Measurements from ENCODE around the gene ZDHHC16.
A peak's percentile ranks its signal among the peaks of the same experiment; 100 is the strongest.

The ZDHHC16 gene

DNA sequence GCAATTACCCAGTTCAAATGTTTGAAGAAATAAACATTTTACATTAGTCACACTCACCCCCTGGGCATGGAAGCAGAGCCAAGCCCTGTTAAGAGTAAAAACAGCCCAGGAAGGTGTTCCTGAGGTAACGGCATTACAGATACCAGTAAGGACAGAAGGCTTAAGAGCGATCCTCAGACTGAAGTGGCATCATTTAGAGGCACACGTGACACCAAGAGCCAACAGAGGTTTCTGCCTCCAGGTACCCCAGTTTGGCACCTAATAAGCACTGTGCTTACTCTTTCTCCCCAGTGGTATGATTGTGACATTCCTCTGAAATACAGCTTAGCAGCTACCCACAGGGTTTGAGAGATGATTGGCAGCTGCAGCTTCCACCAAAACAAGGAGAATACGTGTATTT lies 35.1 kb downstream of the ZDHHC16 start:
- no peak for DNase-seq

DNA sequence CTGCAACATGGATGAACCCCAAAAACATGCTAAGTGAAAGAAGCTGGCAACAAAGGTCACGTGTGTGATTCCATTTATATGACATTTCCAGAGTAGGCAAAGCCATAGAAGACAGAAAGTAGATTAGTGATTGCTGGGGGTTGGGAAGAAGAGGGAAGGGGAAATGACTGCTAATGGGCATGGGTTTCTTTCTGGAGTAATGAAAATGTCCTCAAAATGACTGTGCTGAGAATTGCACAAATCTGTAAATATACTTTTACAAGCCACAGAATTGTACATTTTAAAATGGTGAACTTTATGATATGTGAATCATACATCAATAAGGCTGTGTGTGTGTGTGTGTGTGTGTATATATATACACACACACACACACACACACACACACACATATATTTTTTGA lies 36.4 kb downstream of the ZDHHC16 start:
- DNase-seq = no peak

DNA sequence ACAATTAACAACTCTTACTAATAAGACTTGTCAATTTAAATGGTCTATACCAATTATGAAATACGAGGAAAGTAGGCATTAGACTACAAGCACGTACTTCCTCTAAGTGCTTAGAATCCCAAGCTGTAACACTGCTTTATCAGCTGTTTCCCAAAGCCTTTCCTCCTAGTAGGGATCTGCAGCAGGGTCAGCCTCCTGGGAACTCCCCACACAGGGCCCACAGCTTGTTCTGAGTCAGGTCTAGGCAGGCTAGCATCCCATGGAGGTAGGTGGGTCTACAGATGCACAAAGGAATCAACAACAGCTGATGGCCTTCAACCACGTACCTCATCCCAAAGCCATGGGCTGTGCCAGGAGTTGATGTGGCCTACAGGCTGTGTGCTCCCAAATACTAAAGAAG lies 37.5 kb downstream of the ZDHHC16 start:
- DNase-seq = no peak

DNA sequence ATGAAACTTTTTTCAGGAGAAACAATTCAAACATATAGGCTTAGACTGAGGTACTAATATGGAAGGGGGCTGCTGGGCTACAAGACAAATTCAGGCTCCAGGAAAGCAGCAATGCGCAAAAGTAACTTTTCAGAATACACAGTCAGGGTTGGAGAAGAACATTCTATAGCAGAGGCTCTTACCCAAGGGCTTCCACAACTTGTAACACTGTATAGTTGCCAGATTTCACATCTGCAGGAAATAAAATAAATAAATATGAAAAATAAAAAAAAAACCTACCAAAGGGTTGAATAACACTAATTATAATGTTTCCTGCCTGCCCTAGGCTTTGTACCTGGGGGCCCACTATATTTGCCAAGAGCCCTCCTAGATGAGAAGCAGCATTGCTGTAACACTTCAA lies 37.9 kb downstream of the ZDHHC16 start:
- no peak for DNase-seq

DNA sequence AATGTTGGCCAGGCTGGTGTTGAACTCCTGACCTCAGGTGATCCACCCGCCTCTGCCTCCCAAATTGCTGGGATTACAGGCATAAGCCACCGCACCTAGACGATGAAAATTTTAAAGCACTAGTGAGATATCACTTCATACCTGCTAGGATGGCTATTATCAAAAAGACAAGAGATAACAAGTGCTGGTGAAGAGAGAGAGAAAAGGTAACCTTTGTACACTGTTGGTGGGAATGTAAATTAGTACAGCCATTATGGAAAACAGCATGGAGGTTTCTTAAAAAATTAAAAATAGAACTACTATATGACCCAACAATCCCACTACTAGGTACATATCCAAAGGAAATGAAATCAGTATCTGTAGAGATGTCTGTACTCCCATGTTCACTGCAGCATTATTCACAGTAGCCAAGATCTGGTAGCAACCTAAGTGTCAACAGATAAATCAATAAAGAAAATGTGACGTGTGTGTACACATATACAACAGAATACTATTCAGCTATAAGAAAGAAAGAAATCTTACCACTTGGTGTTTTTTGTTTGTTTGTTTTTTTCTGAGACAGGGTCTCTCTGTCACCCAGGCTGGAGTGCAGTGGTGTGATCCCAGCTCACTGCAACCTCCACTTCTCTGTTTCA lies 39.8 kb downstream of the ZDHHC16 start:
- no peak for DNase-seq

DNA sequence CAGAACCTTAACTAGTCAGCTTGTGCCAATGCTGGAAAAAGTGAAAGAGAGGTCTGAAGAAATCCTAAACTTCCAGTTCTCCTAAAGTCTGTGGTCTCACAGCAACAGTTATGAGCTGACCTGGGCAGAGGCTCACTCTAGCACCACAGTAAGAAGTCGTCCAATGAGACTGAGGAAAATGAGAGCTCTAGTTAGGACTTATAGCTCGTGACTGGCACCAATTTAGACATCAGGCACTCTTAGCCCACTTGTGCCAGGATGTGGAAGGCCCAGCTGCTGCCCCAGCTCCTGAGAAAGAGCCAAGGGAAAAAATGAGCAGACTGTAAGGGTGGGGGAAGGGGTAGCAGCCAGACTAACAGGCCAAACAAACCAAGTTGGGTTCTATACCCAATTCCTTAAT lies 44.6 kb downstream of the ZDHHC16 start:
- DNase-seq = no peak

DNA sequence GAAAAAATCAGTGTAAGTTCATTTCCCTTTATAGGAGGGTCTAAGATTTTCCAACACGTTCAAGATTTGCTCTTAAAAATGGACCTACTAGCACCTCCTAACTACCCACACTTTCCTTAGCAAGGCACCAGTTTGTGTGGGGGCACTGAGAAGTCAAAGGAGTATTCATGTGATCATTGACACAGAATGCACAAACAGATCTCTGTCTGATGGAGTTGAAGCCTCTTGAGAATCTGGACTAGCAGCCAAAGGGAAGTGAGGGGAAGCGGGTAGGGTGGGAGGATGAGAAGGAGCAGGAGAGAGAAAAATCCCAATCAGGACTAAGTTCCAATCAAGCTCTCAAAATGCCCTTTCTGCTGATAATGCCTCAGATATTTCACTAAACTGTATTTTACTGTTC lies 48.2 kb downstream of the ZDHHC16 start:
- no peak for DNase-seq

DNA sequence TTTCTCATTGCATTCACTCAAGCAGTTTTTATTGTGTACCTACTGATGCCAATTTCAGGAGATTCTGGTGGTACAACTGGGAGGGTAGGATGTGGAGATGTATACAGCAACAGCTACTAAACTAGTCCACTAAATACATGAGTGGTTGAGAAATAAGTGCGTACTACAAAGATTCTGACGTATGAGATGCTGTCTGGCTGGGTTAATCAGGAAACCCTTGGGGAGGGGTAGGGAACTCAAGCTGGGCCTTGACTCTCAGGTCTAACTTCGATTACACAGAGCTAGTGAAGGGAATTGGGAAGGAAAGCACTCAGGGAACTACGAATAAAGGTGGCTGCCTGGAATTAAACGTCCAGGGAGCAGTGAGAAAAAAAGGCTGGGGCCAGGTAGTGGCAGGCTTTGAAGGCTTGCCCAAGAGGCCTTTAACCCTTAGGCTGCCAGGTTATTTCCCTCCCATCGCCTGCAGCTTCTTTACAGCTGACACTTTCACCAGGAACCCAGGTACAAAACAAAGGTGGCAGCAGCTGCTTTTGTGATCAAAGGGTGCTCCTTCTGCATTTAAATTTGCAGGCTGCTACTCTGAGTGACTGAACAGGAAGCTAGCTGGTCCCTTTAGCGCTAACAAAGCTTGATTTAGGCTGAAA lies 49.0 kb downstream of the ZDHHC16 start:
- no peak for DNase-seq

DNA sequence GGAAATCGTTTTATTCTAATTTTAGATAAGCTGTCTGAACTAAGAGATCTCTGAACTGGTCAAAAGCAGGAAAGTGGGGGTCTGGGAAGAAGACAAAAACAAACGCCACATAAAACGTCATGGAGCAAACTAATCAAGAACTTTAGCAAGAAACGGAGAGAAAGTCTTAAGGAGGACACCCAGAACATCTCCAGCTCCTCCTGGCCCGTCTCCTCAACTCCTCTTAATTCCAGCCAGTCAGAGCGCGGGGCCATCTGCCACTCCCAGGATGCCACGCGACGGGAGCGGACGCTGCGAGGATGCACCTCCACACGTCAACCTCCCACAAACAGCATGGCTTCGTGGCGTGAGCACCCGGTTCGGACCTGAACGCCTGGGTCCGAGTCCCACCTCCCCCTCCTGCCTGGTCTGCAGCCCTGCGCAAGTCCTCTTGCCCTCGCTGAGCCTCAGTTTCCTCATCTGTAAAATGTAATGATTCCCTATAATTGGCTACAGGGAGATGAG lies 51.6 kb downstream of the ZDHHC16 start:
- DNase-seq = peak; percentile 88

DNA sequence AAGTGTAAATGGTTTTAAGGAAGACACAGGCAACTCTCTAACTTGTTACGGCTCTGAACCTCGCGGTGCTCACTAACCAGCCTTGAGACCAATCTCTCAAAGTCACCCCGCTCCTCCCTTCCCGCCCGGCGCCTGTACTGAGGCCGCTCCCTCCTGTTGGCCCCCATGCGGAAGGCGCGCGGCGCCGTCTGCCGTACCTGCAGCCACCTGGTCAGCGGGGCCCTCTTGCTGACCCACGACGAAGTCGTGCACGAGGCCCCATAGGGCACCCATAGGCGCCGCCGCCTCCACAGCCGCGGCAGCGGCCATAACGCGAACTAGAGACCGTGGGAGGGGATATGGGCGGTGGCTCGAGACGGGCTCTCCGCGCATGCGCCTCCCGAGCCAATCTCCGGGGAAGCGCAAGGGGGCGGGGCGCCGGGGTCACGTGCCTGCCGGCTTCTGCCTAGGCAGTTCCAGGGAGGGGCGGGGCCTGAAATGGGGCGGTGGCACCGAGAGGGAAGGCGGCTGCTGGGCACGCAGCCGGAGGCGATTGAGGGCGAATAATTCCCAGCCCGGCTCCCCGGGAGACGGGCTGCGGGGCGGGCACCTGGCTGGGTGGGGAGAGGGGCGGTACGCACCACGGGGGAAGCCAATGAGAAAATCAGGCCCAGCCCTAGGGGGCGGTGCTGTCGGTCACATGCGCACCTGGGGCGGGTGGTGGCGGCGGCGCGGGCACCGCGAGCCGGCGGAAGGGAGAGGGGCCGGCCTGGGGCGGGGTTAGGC lies 52.3 kb downstream of the ZDHHC16 start, which contains the start of gene MMS19:
MMS19 (minus strand) TSS at position 347 of the 765 bp plus-strand sequence; CDS start at position 309, 38 bp downstream.
- peak; percentile 100 for DNase-seq

DNA sequence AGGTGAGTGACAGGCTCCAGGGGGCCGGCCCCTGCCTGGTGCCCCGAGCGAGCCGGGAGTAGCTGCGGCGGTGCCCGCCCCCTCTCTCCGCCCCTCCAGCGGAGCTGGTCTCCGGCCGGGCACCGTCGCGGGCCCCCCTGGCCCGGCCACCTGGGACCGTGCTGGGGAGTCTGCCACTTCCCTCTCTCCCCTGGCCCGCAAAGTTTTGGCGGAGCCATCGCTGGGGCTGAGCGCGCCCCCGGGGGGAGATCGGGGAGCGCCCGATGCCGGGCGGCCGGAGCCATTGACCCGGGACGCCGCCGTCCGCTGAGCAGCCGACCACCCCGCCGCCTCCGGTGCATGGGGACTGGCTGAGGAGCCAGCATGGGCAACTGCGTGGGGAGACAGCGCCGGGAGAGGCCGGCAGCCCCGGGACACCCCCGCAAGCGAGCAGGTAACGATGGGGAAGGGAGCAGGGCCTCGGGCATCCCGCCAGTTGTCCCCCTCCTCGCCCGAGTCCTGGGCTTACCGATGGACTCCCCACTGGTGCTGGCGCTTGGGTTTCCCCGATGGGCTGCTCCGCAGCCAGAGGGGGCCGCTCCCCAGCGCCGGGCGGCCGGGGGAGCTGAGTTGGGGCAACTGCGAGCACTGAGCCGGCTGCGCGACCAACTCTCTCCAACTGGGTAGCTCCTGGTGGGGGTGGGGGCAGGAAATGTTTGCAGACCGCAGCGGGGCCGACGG lies 53.0 kb downstream of the ZDHHC16 start, which contains the start of gene UBTD1:
UBTD1 (plus strand) TSS at position 84 of the 720 bp plus-strand sequence; CDS start at position 364, 280 bp downstream.
- no peak for DNase-seq

DNA sequence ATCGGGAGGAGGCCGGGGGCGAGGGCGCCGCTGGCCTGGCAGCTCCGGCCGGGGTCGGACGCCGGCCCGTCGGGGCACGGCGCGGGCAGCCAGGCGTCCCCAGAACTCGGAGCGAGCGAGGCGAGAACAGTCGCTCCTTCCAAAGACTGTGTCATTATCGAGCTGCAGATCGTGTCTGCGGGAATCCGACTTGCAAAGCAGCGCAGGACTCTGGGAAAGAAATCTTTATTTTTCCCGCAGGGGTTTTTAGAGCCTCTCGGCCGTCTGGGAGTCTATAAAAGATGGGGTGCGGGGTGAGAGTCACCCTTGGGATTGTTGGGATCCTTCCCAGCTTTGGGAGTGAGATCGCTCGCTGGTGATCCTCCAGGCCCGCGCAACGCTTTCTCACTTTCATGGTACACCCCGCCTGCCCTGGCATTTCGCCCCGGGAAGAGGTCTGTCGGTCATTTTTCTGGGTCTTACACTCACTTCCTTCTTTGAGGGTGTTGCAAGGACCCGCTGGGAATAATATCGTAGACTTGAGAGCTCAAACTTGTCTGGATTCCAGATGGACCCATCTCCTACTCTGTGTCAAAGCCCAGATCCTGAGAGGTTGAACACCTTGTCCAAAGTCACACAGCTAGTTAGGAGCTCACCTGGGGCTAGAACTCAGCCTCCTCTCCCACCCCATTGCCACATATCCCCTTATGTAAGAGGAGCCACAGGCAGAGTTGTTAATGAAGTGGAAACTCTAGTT lies 53.8 kb downstream of the ZDHHC16 start:
- no peak for DNase-seq

DNA sequence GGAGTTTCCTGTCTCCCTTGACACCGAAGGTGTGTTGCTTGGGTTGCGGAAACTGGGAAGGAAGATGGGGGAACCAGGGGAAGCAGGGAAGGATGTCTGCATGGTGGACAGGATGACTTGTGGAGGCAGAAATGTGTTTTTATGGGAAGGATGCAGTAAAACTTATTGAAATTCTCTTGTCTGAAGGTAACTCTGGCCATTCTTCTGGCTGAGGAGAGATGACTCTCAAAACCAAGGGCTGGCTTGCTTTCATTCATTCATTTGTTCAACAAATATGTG lies 54.3 kb downstream of the ZDHHC16 start:
- DNase-seq = no peak

DNA sequence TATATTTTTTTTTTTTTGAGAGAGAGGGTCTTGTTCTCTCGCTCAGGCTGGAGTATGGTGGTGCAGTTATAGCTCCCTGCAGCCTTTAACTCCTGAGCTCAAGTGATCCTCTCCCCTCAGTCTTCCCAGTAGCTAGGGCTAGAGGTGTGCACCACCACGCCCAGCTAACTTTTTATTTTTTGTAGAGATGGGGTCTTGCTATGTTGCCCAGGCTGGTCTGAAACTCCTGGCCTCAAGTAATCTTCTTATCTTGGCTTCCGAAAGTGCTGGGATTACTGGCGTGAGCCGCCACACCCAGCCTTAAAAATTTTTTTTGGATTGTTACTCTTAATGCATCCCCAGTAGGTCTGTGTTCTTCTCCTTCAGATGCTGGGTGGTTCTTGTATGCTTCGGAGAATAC lies 56.9 kb downstream of the ZDHHC16 start:
- DNase-seq = no peak

DNA sequence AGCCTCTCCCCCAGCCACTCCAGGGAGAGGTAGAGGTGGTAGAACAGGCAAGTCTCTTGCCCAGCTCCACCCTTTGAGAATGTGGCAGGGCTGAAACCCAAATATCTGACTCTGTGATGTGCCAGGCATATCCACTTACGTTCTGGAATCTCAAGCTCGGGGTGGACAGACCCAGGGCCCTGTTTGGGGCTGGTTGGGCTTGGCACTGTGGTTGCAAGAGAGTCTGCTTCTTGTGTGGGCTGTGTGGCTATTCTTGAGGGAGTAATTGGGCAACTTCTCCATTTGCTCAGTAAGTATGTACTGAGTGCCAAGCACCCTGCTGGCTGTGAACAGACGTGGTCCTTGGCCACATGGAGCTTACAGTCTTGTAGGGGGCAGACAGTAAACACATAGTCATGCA lies 57.4 kb downstream of the ZDHHC16 start:
- no peak for DNase-seq

DNA sequence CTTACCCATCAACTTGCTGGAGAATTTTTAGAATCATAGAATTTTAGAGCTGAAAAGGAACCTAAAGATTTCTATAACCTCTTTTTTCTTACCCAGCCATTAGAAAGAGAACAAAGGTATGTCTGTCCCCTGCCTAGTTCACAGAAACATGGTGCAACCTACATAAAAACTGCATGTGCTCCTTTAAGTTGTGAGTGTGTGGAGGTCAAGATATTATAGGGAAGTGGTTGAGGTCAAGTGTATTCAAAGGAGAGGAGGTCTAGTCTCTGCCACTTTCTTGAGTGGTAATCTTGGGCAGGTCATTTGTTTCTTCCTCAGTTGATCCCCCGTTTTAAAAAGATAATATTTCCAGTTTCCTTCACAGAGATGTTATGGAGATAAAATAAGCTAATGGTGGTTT lies 59.2 kb downstream of the ZDHHC16 start:
- DNase-seq = no peak

DNA sequence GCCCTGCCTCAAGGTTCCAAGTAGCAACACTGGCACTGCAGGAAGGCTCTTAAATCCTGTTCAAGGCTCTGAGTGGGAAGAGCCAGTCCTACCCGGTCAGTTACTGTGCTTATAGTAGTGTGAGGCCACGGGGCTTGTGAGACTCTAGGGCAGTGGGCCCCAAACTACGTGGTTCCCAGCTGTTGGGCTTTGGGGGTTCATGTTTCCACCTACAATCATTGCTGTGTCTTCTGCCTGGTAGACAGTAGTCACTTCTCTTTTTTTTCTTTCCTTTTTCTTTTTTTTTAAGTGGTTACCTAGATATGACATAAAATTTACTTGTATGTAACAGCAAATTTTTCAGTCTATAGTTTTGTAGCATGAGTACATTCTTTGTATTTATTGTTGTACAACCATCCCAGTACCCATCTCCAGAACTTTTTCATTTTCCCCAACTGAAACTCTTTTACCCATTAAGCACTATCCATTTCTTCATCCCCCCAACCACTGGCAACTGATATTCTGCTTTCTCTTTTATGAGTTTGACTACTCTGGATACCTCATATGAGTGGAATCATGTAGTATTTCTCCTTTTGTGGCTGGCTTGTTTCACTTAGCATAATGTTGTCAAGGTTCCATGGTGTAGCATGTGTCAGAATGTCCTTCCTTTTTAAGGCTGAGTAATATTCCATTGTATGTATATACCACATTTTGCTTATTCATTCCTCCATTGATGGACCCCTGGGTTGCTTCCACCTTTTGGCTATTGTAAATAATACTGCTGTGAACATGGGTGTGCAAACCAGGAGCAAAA lies 60.4 kb downstream of the ZDHHC16 start:
- no peak for DNase-seq

Data from stimulated activated CD8-positive, alpha-beta memory T cell treated with anti-CD3 and anti-CD28 coated beads, Interleukin-4, amount 100 ng/mL, for 48 hours (primary cell).